Measurements from ENCODE around the gene S100A4. TPM values are rescaled to one million over a fixed set of nuclear protein-coding genes. Genes with fewer than 3 reads are reported as not detected.

Gene S100A4
- total RNA-seq, 1 donor, result 793 TPM

Other genes starting within 250 kb of the S100A4 start
- not detected for gene PGLYRP3, start 232.9 kb downstream of the S100A4 start, total RNA-seq
- gene PGLYRP4, start 197.0 kb downstream of the S100A4 start, total RNA-seq, result not detected
- 5,352 TPM for gene S100A9, start 188.0 kb downstream of the S100A4 start, total RNA-seq
- 428 TPM for gene S100A12, start 170.2 kb downstream of the S100A4 start, total RNA-seq
- 801 TPM for gene S100A8, start 154.7 kb downstream of the S100A4 start, total RNA-seq
- not detected for gene S100A7A, start 129.3 kb downstream of the S100A4 start, total RNA-seq
- not detected for gene S100A7, start 85.2 kb downstream of the S100A4 start, total RNA-seq
- gene S100A6, start 9.8 kb downstream of the S100A4 start, total RNA-seq, result 283 TPM
- gene S100A5, start 4.9 kb downstream of the S100A4 start, total RNA-seq, result not detected
- gene S100A3, start 3.5 kb upstream of the S100A4 start, total RNA-seq, result not detected
- gene S100A2, start 20.0 kb upstream of the S100A4 start, total RNA-seq, result 0.21 TPM
- not detected for gene S100A16, start 67.3 kb upstream of the S100A4 start, total RNA-seq
- not detected for gene S100A14, start 70.5 kb upstream of the S100A4 start, total RNA-seq
- gene S100A13, start 81.7 kb upstream of the S100A4 start, total RNA-seq, result 1.2 TPM
- gene S100A1, start 82.6 kb upstream of the S100A4 start, total RNA-seq, result not detected
- gene CHTOP, start 88.3 kb upstream of the S100A4 start, total RNA-seq, result 75.2 TPM
- 10.2 TPM for gene SNAPIN, start 112.9 kb upstream of the S100A4 start, total RNA-seq
- gene ILF2, start 125.2 kb upstream of the S100A4 start, total RNA-seq, result 138 TPM
- not detected for gene NPR1, start 132.9 kb upstream of the S100A4 start, total RNA-seq
- 11.6 TPM for gene INTS3, start 182.2 kb upstream of the S100A4 start, total RNA-seq
- gene SLC27A3, start 229.6 kb upstream of the S100A4 start, total RNA-seq, result 7.5 TPM

Measured in mononuclear cell (primary cell).